Activated naive CD8-positive, alpha-beta T cell treated with anti-CD3 and anti-CD28 coated beads, Interleukin-2, amount 10 ng/mL, durations not matched to agents 7 days and 5 days (primary cell): Measurements from ENCODE around the gene PIAS1. TPM values are rescaled to one million over a fixed set of nuclear protein-coding genes. Genes with fewer than 3 reads are reported as not detected.

ENCODE experiments used
- ATAC-seq: fragments of 150-1000 bp; cut with Tn5 transposase; one replicate; pipeline ENCODE4 v1.10.0; 2021; ENCODE audit warnings: low read depth, moderate library complexity
- POLR2A ChIA-PET: fragments of 350-600 bp; sonication (Branson Sonifier 250); formaldehyde crosslinking; loops from one replicate; lab custom pipeline; 2021; ENCODE audit warnings: antibody characterized with exemption; lab: Charles Lee
- DNase-seq: peaks from one replicate; pipeline ENCODE4 v3.0.0; 2021
- H3K27ac Mint-ChIP-seq: one replicate; pipeline ENCODE4 v1.8.0; 2022; ENCODE audit warnings: mild to moderate bottlenecking, mixed read lengths
- H3K27me3 Mint-ChIP-seq: one replicate; pipeline ENCODE4 v1.8.0; 2022; ENCODE audit warnings: mild to moderate bottlenecking, moderate library complexity, mixed read lengths
- H3K36me3 Mint-ChIP-seq: one replicate; pipeline ENCODE4 v1.8.0; 2021; ENCODE audit warnings: mild to moderate bottlenecking, mixed read lengths
- H3K4me1 Mint-ChIP-seq: one replicate; pipeline ENCODE4 v1.8.0; 2021; ENCODE audit warnings: mixed read lengths
- H3K4me3 Mint-ChIP-seq: one replicate; pipeline ENCODE4 v1.8.0; 2022; ENCODE audit warnings: mild to moderate bottlenecking, moderate library complexity, mixed read lengths
- H3K9me3 Mint-ChIP-seq: one replicate; pipeline ENCODE4 v1.8.0; 2021; ENCODE audit warnings: mixed read lengths
- total RNA-seq, 2 experiments: library from RNA; stranded (reverse); gene quantifications; one replicate each; pipeline ENCODE4 v1.2.3, GENCODE V29; 2021

The PIAS1 gene
- total RNA-seq, 2 experiments from 2014 or later, result 53.8 to 54.3 TPM

DNA sequence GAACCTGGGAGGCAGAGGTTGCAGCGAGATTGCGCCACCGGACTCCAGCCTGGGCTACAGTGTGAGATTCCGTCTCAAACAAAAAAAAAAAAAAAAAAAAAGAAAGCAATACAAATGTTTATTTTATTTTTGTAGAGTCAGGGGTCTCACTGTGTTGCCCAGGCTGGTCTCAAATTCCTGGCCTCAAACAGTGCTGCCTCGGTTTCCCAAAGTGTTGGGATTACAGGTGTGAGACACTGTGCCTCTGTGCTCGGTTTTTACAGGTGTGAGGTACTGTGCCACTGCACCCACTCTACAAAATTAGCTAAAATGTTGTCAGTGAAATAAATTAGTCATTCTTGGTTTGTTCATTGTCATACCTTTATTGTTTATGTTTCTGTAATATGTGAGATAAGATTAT lies 5.5 kb downstream of the PIAS1 start:
- no peaks in the 10 kb centered on the region for H3K27me3 Mint-ChIP-seq
- DNase-seq, result no peak
- H3K9me3 Mint-ChIP-seq, result no peaks in the 10 kb centered on the region
- H3K4me3 Mint-ChIP-seq, result no peak overlapping the region
- peaks cover 31% of the 10 kb centered on the region for H3K4me1 Mint-ChIP-seq
- no peak for ATAC-seq
- POLR2A ChIA-PET, result no interaction called here
- peaks cover 10% of the 10 kb centered on the region for H3K36me3 Mint-ChIP-seq
- no peak overlapping the region for H3K27ac Mint-ChIP-seq

DNA sequence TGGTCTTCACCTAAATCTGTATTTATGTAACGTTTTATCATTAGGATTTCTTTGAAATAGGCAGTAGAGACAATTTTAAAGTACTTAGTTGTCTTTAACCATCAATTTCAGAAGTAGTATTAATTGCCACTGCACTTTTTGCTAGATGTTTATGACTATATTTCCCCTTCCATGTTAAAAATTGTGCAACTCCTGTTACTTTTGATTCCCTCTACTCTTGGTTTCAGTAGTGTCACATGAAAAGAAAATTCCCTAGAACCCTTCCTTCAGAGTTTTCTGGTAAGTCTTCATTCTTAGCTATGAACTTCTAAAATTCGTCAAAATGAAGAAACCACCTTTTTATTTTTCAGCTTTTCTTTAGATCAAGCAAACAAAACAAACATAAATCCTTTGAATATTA lies 7.1 kb downstream of the PIAS1 start:
- Mint-ChIP-seq H3K9me3 (no peaks in the 10 kb centered on the region), H3K36me3 (peaks cover 12% of the 10 kb centered on the region), H3K27me3 (no peaks in the 10 kb centered on the region), H3K4me1 (peaks cover 27% of the 10 kb centered on the region), H3K27ac (no peak overlapping the region), H3K4me3 (no peak overlapping the region)
- ATAC-seq, result no peak
- no peak for DNase-seq
- POLR2A ChIA-PET, result interaction anchor here (0.6 kb wide), 2 partner anchors 11 to 62 kb away, joined by 3 read pairs; no protein-coding TSS in a partner anchor

- H3K4me1 Mint-ChIP-seq, result peaks cover 22% of the 10 kb centered on the region
- POLR2A ChIA-PET, result interaction anchor here (0.6 kb wide), 1 partner anchor 10 kb away, joined by 3 read pairs; no protein-coding TSS in a partner anchor
- H3K4me3 Mint-ChIP-seq, result no peak overlapping the region
- no peaks in the 10 kb centered on the region for H3K9me3 Mint-ChIP-seq
- H3K27me3 Mint-ChIP-seq, result no peaks in the 10 kb centered on the region
- H3K27ac Mint-ChIP-seq, result no peak overlapping the region
- DNase-seq, result no peak
- H3K36me3 Mint-ChIP-seq, result peaks cover 15% of the 10 kb centered on the region
- ATAC-seq, result no peak
These were observed 7.5 kb downstream of the PIAS1 start for GRCh38 chr15:68061602-68062001.

- no peak overlapping the region for H3K27ac Mint-ChIP-seq
- H3K36me3 Mint-ChIP-seq, result peaks cover 19% of the 10 kb centered on the region
- H3K27me3 Mint-ChIP-seq, result no peaks in the 10 kb centered on the region
- POLR2A ChIA-PET, result no interaction called here
- no peak for ATAC-seq
- DNase-seq, result no peak
- H3K4me3 Mint-ChIP-seq, result no peak overlapping the region
- H3K9me3 Mint-ChIP-seq, result no peaks in the 10 kb centered on the region
- peaks cover 17% of the 10 kb centered on the region for H3K4me1 Mint-ChIP-seq
These were observed 8.1 kb downstream of the PIAS1 start for GRCh38 chr15:68062214-68062613.

- no peak for DNase-seq
- Mint-ChIP-seq H3K4me1 (peaks cover 15% of the 10 kb centered on the region), H3K4me3 (no peak overlapping the region), H3K27ac (no peak overlapping the region), H3K9me3 (no peaks in the 10 kb centered on the region), H3K27me3 (no peaks in the 10 kb centered on the region), H3K36me3 (peaks cover 23% of the 10 kb centered on the region)
- ATAC-seq, result no peak
- POLR2A ChIA-PET, result no interaction called here
These were observed 8.9 kb downstream of the PIAS1 start for GRCh38 chr15:68062946-68063465.

GRCh38 chr15:68063606-68064005 lies 9.5 kb downstream of the PIAS1 start:
- Mint-ChIP-seq H3K36me3 (peaks cover 23% of the 10 kb centered on the region), H3K4me3 (no peak overlapping the region), H3K9me3 (no peaks in the 10 kb centered on the region), H3K4me1 (peaks cover 12% of the 10 kb centered on the region), H3K27me3 (no peaks in the 10 kb centered on the region), H3K27ac (no peak overlapping the region)
- POLR2A ChIA-PET, result no interaction called here
- DNase-seq (no peak), ATAC-seq (no peak)

DNA sequence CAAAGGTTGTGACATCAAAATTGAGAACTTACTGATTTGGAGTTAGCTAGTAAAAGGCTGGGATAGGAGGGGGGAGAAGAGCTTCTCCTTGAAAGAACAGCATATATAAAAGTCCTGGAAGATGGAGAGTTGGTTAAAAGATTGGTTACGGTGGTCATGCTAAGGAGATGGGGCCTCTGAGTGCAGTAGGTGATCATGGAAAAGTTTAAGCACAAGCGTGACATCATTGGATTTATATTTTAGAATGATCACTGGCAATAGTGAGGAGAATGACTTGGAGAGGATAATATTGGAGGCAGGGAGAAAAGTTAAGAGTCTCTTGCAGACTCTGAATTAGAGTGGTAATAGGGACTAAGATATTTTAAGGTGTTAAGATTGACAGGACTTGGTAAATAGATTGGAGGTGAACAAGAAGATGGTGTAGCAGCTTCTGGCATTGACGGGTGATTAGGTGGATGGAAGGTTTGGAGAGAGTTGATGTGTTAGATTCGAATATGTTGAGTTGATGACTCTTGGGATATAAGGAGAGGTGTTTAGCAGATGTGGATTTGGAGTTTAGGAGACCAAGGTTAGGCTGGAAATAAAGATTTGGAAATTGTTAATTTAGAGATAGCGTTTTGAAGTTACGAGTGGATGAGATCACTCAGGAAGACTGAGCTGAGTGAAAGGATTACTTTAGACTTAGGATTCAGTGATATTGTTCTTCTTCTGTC lies 19.6 kb downstream of the PIAS1 start:
- no peaks in the 10 kb centered on the region for H3K9me3 Mint-ChIP-seq
- ATAC-seq, result no peak
- H3K27me3 Mint-ChIP-seq, result no peaks in the 10 kb centered on the region
- H3K4me3 Mint-ChIP-seq, result no peak overlapping the region
- DNase-seq, result no peak
- peaks cover 13% of the 10 kb centered on the region for H3K36me3 Mint-ChIP-seq
- H3K27ac Mint-ChIP-seq, result no peak overlapping the region
- peaks cover 16% of the 10 kb centered on the region for H3K4me1 Mint-ChIP-seq
- POLR2A ChIA-PET, result no interaction called here

DNA sequence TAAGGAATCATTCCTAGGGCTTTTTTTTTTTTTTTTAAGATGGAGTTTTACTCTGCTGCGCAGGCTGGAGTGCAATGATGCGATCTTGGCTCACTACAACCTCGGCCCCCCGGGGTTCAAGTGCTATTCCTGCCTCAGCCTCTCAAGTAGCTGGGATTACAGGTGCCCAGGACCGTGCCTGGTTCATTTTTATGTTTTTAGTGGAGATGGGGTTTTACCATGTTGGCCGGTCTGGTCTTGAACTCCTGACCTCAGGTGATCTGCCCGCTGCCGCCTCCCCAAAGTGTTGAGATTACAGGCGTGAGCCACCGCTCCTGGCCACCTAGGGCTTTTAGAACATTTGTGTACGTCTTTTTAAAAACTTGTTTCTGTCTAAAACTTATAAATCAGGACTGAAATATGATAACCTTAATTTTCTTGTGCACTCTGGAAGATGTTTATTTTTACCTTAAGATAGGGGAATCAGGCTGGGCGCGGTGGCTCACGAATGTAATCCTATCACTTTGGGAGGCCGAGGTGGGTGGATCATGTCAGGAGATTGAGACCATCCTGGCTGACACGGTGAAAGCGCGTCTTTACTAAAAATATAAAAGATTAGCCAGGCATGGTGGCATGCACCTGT lies 21.8 kb downstream of the PIAS1 start:
- H3K27ac Mint-ChIP-seq, result no peak overlapping the region
- ATAC-seq (no peak), DNase-seq (no peak)
- no peak overlapping the region for H3K4me3 Mint-ChIP-seq
- no peaks in the 10 kb centered on the region for H3K9me3 Mint-ChIP-seq
- H3K36me3 Mint-ChIP-seq, result peaks cover 4% of the 10 kb centered on the region
- H3K27me3 Mint-ChIP-seq, result no peaks in the 10 kb centered on the region
- peaks cover 18% of the 10 kb centered on the region for H3K4me1 Mint-ChIP-seq
- POLR2A ChIA-PET, result no interaction called here

DNA sequence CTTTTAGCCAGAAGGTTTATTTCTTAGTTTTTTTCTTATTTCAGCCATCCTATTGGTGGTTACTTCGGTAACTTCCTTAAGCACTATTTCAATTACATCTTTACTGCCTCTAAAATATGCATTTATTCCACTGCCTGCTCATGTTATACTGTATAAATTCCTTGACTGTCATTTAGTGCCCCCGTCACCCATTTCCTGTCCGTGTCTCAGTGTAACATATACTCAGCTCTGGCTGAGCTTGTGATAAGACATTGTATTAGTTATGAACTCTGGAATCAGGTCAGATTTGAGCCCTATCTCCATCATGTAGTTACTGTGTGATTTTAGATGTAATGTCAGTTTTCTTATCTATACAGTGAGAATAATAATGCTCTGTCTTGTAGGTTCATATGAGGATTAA lies 24.2 kb downstream of the PIAS1 start:
- no peak for DNase-seq
- peaks cover 6% of the 10 kb centered on the region for H3K36me3 Mint-ChIP-seq
- no peaks in the 10 kb centered on the region for H3K27me3 Mint-ChIP-seq
- no peak for ATAC-seq
- H3K9me3 Mint-ChIP-seq, result no peaks in the 10 kb centered on the region
- H3K4me1 Mint-ChIP-seq, result peaks cover 31% of the 10 kb centered on the region
- H3K27ac Mint-ChIP-seq, result no peak overlapping the region
- H3K4me3 Mint-ChIP-seq, result no peak overlapping the region
- POLR2A ChIA-PET, result no interaction called here

DNA sequence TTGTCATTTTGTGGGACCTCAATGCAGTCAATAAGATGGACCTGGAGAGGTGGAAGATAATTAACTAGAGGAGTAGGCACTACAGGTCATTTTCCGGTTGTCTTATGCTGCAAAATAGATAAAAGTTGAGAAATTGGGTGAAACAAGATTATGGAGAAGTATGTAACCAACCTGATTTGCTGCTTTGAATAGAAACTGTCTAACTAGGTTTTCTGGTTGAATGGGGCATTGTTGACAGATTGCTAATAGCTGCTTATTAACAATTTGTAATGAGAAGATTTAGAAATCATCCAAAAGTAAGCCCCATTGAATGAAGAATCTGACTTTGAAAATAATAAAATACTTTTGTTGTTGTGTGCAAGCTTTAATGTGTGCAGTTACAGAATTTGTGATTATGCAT lies 26.2 kb downstream of the PIAS1 start:
- peaks cover 28% of the 10 kb centered on the region for H3K4me1 Mint-ChIP-seq
- ATAC-seq (no peak), DNase-seq (no peak)
- no peaks in the 10 kb centered on the region for H3K27me3 Mint-ChIP-seq
- H3K9me3 Mint-ChIP-seq, result no peaks in the 10 kb centered on the region
- no peak overlapping the region for H3K4me3 Mint-ChIP-seq
- POLR2A ChIA-PET, result no interaction called here
- peaks cover 2% of the 10 kb centered on the region for H3K36me3 Mint-ChIP-seq
- H3K27ac Mint-ChIP-seq, result no peak overlapping the region

DNA sequence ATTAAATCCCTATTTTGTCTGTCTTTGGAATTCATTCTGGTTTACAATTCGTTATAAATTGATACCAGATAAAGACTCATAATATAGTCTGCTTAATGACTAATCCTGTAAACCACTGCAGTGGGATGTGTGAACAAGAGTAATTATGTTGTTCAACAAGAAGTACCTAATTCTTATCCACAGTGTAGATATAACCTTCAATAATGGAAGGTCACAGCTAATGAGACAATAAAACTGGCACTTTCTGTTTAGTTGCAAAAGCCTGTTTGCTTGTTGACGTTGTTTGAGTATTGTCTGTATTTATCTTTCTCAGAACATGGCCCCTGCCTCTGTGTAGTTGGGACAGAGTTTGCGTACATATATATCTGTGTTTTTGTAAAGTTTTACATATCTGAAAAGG lies 26.7 kb downstream of the PIAS1 start:
- H3K4me3 Mint-ChIP-seq, result no peak overlapping the region
- no peak for DNase-seq
- POLR2A ChIA-PET, result no interaction called here
- peaks cover 28% of the 10 kb centered on the region for H3K4me1 Mint-ChIP-seq
- no peak overlapping the region for H3K27ac Mint-ChIP-seq
- no peaks in the 10 kb centered on the region for H3K27me3 Mint-ChIP-seq
- H3K36me3 Mint-ChIP-seq, result peaks cover 2% of the 10 kb centered on the region
- H3K9me3 Mint-ChIP-seq, result no peaks in the 10 kb centered on the region
- ATAC-seq, result no peak

DNA sequence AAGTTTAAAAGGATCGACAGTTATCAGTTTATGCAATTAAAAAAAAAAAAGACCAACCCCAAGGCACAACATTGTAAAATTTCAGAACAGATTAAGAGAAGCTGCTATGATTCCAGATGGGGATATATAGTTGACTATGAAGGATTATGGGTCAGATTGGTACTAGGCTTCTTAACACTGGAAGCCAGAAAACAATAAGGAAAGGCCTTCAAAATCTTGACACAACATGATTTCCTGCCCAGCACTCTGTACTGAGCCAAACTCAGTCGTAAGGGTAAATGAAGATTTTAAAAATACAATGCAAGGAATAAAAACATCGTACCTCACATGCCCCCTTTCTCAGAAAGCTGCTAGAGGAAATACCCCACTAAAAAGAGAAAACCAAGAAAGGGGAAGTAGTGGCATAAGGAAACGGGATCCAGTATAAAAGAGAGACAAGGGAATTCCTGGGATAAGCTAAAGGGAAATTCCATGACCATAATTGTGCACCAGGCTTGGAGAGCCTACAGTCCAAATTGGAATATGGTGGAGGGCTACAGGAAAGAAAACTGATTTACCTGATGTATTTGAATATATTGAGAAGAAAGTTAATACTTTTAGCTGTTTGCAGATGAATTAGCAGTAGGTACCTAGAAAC lies 27.9 kb downstream of the PIAS1 start:
- Mint-ChIP-seq H3K27me3 (no peaks in the 10 kb centered on the region), H3K27ac (peak overlapping the region; percentile 11)
- POLR2A ChIA-PET, result no interaction called here

DNA sequence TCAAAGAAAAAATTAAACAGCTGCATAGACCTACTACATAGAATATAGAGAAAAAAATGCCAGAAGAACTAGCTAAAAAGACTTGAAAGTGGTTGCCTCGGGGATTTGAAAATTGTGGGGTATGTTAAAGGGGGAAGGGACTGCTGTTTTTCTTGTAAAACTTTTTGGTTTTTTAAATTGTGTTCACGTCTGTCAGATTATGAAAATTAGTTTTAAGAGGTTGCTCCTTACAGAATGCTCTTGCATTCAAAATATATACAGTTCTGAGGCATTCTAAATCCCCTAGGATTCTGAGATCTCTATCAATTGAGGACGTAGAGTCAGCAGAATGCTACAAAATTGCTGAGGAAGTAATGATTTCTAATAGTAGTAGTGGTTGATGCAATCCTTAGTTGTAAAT lies 28.6 kb downstream of the PIAS1 start:
- Mint-ChIP-seq H3K9me3 (no peaks in the 10 kb centered on the region), H3K4me1 (peaks cover 24% of the 10 kb centered on the region), H3K27me3 (no peaks in the 10 kb centered on the region), H3K27ac (no peak overlapping the region), H3K4me3 (no peak overlapping the region), H3K36me3 (peaks cover 7% of the 10 kb centered on the region)
- DNase-seq, result no peak
- ATAC-seq, result no peak
- POLR2A ChIA-PET, result no interaction called here

More for the DNA sequence above, 27.9 kb downstream of the PIAS1 start:
- H3K4me3 Mint-ChIP-seq, result no peak overlapping the region
- no peak for DNase-seq
- H3K36me3 Mint-ChIP-seq, result peaks cover 5% of the 10 kb centered on the region
- H3K4me1 Mint-ChIP-seq, result peaks cover 27% of the 10 kb centered on the region
- ATAC-seq, result no peak
- no peaks in the 10 kb centered on the region for H3K9me3 Mint-ChIP-seq
